HepG2 (cell line): ENCODE results near the gene ARAP1. TPM values are rescaled to one million over a fixed set of nuclear protein-coding genes. Genes with fewer than 3 reads are reported as not detected.
A peak's percentile ranks its signal among the peaks of the same experiment; 100 is the strongest.

ENCODE experiments used
- BRF2 ChIP-seq: sonication (generic); formaldehyde crosslinking; IDR thresholded peaks from 2 replicates; pipeline ENCODE4 v1.8.1; 2022; ENCODE audit warnings: mild to moderate bottlenecking, missing genetic modification reagents
- IRF9 ChIP-seq: sonication (generic); formaldehyde crosslinking; IDR thresholded peaks from 2 replicates; pipeline ENCODE4 v1.8.0; 2022; ENCODE audit warnings: missing genetic modification reagents, mild to moderate bottlenecking, borderline replicate concordance
- MED13 ChIP-seq: sonication (generic); formaldehyde crosslinking; IDR thresholded peaks from 2 replicates; pipeline ENCODE4 v1.5.0; 2020; ENCODE audit warnings: missing genetic modification reagents
- PRDM4 ChIP-seq: sonication (generic); formaldehyde crosslinking; IDR thresholded peaks from 2 replicates; pipeline ENCODE4 v1.9.0; 2021; ENCODE audit warnings: missing genetic modification reagents, borderline replicate concordance
- SALL1 ChIP-seq: sonication (generic); formaldehyde crosslinking; IDR thresholded peaks from 2 replicates; pipeline ENCODE4 v1.8.0; 2022; ENCODE audit warnings: mild to moderate bottlenecking, missing genetic modification reagents
- SNAPC4 ChIP-seq: sonication (generic); formaldehyde crosslinking; IDR thresholded peaks from 2 replicates; pipeline ENCODE4 v1.4.0; 2020; ENCODE audit warnings: mild to moderate bottlenecking, missing genetic modification reagents
- SRSF9 ChIP-seq: fragments of 200-400 bp; formaldehyde crosslinking; IDR thresholded peaks from 2 replicates; pipeline ENCODE4 v1.6.1; 2018; ENCODE audit warnings: borderline replicate concordance, mild to moderate bottlenecking, low read depth, low read length; ENCODE audit not compliant: insufficient read depth, poor library complexity, severe bottlenecking
- TBX3 ChIP-seq: fragments of 450-650 bp; IDR thresholded peaks from 2 replicates; pipeline ENCODE4 v1.6.1; 2017; ENCODE audit warnings: antibody characterized with exemption, mild to moderate bottlenecking, inconsistent platforms, borderline replicate concordance
- TFAP4 ChIP-seq: sonication (generic); IDR thresholded peaks from 2 replicates; pipeline ENCODE4 v1.6.1; 2016; ENCODE audit warnings: low read depth, borderline replicate concordance
- THAP11 ChIP-seq: IDR thresholded peaks from 2 replicates; pipeline ENCODE4 v1.6.1; 2016; ENCODE audit warnings: missing biosample characterization, missing genetic modification reagents
- YEATS4 ChIP-seq: sonication (generic); formaldehyde crosslinking; IDR thresholded peaks from 2 replicates; pipeline ENCODE4 v1.4.0; 2020; ENCODE audit warnings: missing genetic modification reagents, borderline replicate concordance
- ZBTB44 ChIP-seq: sonication (generic); formaldehyde crosslinking; IDR thresholded peaks from 2 replicates; pipeline ENCODE4 v1.4.0; 2020; ENCODE audit warnings: missing genetic modification reagents
- ZNF224 ChIP-seq: sonication (generic); formaldehyde crosslinking; IDR thresholded peaks from 2 replicates; pipeline ENCODE4 v1.5.0; 2020; ENCODE audit warnings: mild to moderate bottlenecking, missing genetic modification reagents
- ZNF382 ChIP-seq: sonication (generic); formaldehyde crosslinking; IDR thresholded peaks from 2 replicates; pipeline ENCODE4 v1.5.0; 2020; ENCODE audit warnings: missing genetic modification reagents, mild to moderate bottlenecking, borderline replicate concordance
- polyA plus RNA-seq, 8 experiments: library from polyadenylated mRNA; depleted of rRNA in 3 of 8; stranded (reverse) in 7 of 8; unstranded in 1 of 8; fragments of >200 nt; fragmentation: Illumina TruSeq in 4 of 8; extraction: Trizol in 4 of 8; gene quantifications; 2 replicates each; pipeline versions ENCODE4 v1.2.1 to v1.2.3, GENCODE V29; 2011 to 2016; ENCODE audit warnings: low read depth in 4 of 8, missing spikeins in 1 of 8, mixed read lengths in 1 of 8; ENCODE audit not compliant: insufficient read depth in 1 of 8
- total RNA-seq, 5 experiments: library from RNA; depleted of rRNA; stranded (reverse); fragments of >200 nt; fragmentation: Illumina TruSeq; extraction: Trizol; gene quantifications; 2 replicates each; pipeline ENCODE4 v1.2.3, GENCODE V29; 2016; ENCODE audit warnings: low read depth in 1 of 5

Gene ARAP1
- total and polyA plus RNA-seq, 2 of the 13 experiments (the other 11 are each of a cell fraction or from before 2014, with no cell fraction given): 43.2 to 55.5 TPM

- TF ChIP-seq THAP11 (CRISPR knock-in tag): peak; percentile 96
- TF ChIP-seq BRF2 (CRISPR knock-in tag): no peak
- TF ChIP-seq MED13: 0 out of 2 replicates have a peak, but pooled peaks have one; percentile 30
- peak; percentile 82 for TF ChIP-seq SALL1 (CRISPR knock-in tag)
- TF ChIP-seq TBX3: peak; percentile 23; the same call in 1 of the 2 replicates
- no peak for TF ChIP-seq ZNF382
- TF ChIP-seq IRF9 (CRISPR knock-in tag): peak; percentile 45; the same call in 1 of the 2 replicates
- TF ChIP-seq TFAP4: no peak
- TF ChIP-seq ZBTB44: no peak
- TF ChIP-seq SNAPC4: no peak
- no peak for TF ChIP-seq ZNF224 (CRISPR knock-in tag)
- TF ChIP-seq YEATS4: no peak; the same call in 1 of the 2 replicates
- no peak for TF ChIP-seq PRDM4 (CRISPR knock-in tag)
- no peak for TF ChIP-seq SRSF9
These were observed 41.5 kb upstream of the ARAP1 start, which contains the start of gene STARD10 (continued) for GRCh38 chr11:72793425-72794367.
